ENCODE data around the gene TTC7B.

GRCh38 chr14:90652626-90653025 lies 163.6 kb downstream of the TTC7B start:
- TF ChIP-seq ATF3 (IDR thresholded peaks at IDR 0.05): no peak
- no peak for TF ChIP-seq ATF3 (CRISPR knock-in tag; conservative IDR thresholded peaks at IDR 0.05)
- no peak for TF ChIP-seq BCOR (IDR thresholded peaks at IDR 0.05)
- no peak for TF ChIP-seq COPS2 (conservative IDR thresholded peaks at IDR 0.05)
- TF ChIP-seq BMI1 (IDR thresholded peaks at IDR 0.05; ENCODE audit: low read length): no peak
- no peak for TF ChIP-seq EGR1 (conservative IDR thresholded peaks at IDR 0.05)
- no peak for TF ChIP-seq ZFP36 (IDR thresholded peaks at IDR 0.05; ENCODE audit: low read depth, low read length, partially characterized antibody)
- TF ChIP-seq CEBPB (tag; IDR thresholded peaks at IDR 0.05): no peak
- TF ChIP-seq ILK (tag; IDR thresholded peaks at IDR 0.05; ENCODE audit: borderline replicate concordance, low read depth): no peak
- no peak for TF ChIP-seq CTCF (IDR thresholded peaks at IDR 0.05 in 2 of 3, conservative IDR thresholded peaks at IDR 0.05 in 1 of 3; ENCODE audit: insufficient read depth in 2 of 3, low read depth in 1 of 3, low read length in 3 of 3)
- TF ChIP-seq NR2C2 (CRISPR knock-in tag; IDR thresholded peaks at IDR 0.05): no peak
- no peak for TF ChIP-seq NR2C2 (tag; IDR thresholded peaks at IDR 0.05)
- TF ChIP-seq ESRRA (IDR thresholded peaks at IDR 0.05; ENCODE audit: borderline replicate concordance, low read depth): no peak
- no peak for TF ChIP-seq POLR2G (IDR thresholded peaks at IDR 0.05; ENCODE audit: low read depth, low read length)

Data from K562 (cell line).